ENCODE results near the gene SRY.
"Not testable (repeated sequence)": the region's sequence is repeated elsewhere in the genome, so short reads cannot be mapped to it uniquely, and the experiment has no call there.

Gene SRY

DNA sequence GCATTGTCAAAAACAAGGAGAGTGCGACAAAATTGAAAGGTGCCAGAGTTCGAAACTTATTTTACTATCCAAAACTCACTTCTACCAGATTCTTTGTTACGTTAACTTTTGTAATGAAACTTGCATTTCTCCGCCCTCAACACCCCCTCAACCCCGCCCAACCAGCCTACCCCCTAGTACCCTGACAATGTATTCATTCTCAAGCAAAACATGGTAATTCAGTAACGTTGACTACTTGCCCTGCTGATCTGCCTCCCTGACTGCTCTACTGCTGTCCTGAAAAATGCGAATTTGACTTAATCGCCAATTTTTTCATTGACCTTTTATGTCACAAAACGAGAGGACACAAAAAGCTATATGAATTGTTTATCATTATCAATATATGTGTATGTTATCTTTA lies at the start of gene SRY:
SRY (minus strand) TSS at position 83 of the 400 bp plus-strand sequence; CDS start at position 4, 79 bp downstream.
- no peak for DNase-seq

DNA sequence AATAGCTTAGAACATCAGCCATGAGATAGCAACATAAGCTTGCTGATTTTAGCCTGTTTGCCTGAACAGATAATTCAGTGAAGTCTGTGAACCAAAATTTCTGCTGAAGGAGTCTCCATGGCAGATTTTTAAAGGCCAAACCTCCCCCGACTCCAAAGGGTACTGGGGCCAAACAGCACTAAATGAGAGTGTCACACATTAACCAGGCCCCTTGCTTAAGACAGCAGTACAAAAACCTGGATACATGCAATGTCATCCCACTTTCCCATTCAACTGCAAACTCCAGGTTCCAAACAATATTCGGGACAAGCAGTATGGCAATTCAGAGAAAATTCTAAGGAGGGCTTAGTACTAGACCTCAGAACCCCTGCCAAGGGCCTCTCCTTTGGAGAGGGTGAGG lies 49.6 kb upstream of the SRY start:
- DNase-seq: no peak

- no peak for DNase-seq
These were observed 47.7 kb upstream of the SRY start for GRCh38 chrY:2835230-2835629.

GRCh38 chrY:2828497-2828896 lies 41.0 kb upstream of the SRY start:
- DNase-seq: no peak

GRCh38 chrY:2824471-2824870 lies 37.0 kb upstream of the SRY start:
- no peak for DNase-seq

- not testable (repeated sequence) for DNase-seq
These were observed 29.8 kb upstream of the SRY start for GRCh38 chrY:2817146-2817896.

DNA sequence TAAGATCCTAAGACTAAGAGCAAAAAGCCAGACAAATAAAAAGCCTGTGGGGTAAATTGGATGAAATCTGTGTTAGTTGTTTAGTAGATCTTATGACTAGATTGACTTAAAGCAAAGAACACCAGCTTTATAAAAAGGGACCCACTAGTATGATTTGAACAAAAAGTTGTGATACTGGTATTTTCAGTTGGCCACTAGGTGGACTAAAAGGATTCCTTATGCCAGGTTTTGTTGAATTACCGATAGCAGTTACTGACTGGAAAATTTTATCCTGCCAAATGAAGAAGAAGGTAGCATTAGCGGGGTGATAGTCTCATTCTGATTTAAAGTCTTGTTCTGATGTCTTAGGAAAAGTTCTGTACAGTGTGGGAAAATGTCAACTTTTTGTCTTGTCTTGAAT lies 12.8 kb upstream of the SRY start:
- no peak for DNase-seq

- no peak for DNase-seq
These were observed 10.5 kb upstream of the SRY start for GRCh38 chrY:2797991-2798390.

DNA sequence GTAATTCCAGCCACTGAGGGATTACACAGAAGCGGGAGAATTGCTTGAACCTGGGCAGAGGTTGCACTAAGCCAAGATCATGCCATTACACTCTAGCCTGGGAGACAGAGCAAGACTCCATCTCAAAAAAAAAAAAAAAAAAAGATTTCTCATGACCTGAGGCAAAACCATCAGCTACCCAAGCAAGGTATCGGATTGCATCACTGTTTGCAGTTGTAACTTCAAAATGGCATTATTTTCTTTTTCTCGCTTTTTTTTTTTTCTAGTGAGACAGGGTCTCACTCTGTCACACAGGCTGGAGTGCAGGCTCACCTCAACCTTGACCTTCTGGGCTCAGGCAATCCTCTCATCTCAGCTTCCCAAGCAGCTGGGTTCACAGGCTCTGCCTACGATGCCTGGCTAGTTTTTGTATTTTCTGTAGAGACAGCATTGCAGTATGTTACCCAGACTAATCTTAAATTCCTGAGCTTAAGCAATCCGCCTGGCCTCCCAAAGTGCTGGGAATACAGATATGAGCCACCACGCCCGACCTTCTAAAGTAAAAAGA lies 9.6 kb upstream of the SRY start:
- DNase-seq: no peak

DNA sequence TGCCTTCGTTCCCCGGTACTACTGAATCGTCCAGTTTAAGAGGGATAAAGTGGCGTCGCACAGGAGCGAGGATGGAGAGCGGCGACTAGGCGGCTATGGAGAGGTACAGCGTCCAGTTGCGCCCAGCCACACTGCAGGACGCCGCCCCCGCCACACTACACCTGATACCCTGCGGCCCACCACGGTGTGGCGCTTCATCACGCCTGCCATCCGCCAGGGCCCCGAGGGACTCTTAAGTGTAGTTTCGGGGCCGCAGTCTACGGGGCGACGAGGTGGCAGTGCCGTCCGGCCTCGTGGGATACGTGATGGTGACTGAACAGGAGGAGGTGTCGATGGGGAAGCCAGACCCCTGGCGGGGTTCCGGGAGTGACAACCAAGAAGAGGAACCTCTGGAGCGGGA lies 2.3 kb upstream of the SRY start:
- no peak for DNase-seq

GRCh38 chrY:2786876-2787512 lies 488 bp downstream of the SRY start:
- no peak for DNase-seq

All from amniotic stem cell (primary cell).